ENCODE measurements around the gene FOXN1.
A peak's percentile ranks its signal among the peaks of the same experiment; 100 is the strongest.

The FOXN1 gene

GRCh38 chr17:28476076-28476865 lies 29.9 kb upstream of the FOXN1 start:
- no peak overlapping the region for H3K4me3 ChIP-seq
- no peak overlapping the region for H3K27ac ChIP-seq

GRCh38 chr17:28477928-28478327 lies 28.2 kb upstream of the FOXN1 start:
- no peak overlapping the region for H3K27ac ChIP-seq
- no peak overlapping the region for H3K4me3 ChIP-seq

DNA sequence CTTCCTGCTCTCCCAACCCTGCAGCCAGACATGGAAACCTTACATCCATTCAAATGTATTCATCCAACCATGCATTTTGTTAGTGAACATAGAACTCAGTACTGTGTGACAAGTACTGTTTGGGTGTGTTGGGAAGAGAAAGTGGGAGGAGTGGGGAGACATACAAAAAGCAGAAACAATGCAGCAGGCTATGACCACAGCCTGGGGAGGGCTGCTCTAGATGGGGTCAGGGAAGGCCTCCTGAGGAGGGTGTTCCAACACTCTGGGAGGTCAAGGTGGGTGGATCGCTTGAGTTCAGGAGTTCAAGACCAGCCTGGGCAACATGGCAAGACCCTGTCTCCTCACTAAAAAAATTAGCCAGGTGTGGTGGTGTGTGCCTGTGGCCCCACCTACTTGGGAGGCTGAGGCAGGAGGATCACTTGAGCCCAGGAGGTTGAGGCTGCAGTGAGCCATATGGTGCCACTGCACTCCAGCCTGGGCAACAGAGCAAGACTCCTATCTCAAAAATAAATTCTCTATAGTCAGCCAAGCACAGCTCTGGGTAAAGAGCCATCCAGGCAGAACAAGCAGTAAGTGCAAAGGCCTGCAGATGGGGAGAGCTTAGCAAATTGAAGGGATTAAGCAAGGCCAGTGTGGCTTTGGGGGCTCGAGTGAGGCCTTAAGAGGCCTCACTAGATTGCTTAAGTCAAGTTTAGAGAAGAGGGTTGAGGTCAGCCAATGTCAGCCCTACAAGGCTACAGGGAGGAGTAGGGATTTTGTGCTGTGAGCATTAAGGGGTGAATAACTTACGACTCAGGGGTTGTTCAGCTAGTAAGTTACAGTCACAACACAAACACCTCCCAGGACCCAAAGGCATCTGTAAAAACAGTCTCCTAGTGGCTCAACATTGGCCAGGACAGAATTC lies 27.2 kb upstream of the FOXN1 start:
- no peak overlapping the region for H3K4me3 ChIP-seq
- H3K27ac ChIP-seq: no peak overlapping the region

DNA sequence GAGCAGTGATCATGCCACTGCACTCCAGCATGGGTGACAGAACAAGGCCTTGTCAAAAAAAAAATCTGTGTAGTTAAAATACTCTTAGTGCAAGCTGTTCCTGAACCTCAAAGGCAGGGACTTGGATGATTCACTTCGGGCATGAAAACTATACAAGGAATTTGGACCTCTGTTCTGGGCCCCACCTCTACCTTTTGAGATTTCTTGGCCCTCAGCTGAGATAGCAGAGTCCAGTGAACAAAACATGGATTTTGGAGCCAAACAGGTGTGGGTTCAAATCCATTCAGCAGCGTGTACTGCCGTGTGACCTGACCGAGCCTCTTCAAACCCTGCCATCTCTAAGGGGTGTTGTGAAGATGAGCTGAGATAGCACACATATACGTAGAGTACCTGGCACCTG lies 25.9 kb upstream of the FOXN1 start:
- no peak overlapping the region for H3K27ac ChIP-seq
- no peak overlapping the region for H3K4me3 ChIP-seq

DNA sequence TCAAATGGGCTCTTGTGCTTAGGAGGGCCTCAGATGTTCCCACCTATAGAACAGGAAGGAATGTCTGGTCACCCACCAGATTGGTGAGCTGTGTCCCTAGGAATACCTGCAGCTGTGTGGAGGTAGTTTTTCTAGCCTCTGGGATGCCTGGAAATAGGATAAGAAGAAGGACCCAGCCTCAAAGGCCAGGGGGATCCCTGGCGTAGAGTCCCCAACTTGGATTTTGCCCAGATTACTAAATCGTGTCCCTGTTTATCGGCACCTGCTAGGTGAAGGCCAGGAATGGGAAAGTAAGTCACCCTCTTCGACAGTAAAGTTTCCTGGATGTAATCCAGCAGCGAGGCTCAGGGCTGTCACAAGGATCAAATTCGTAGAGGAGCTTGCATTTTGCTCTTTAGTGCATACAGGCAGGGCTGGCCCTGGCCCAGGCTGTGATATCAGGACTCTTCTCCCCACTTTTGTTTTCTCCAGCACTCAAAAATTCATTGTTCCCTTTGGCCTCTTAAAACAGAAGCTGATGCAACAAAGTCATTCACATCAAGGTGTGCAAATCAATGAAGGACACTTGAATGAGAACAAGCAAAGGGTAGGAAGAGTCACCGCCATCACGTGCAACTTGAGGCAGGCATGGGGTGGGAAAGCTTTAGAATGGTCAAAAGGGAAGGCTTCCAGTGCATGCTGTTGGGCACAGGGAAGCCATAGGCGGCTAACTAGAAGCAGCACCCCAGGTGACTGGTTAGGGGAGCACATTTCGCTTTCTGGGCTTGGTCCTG lies 25.2 kb upstream of the FOXN1 start:
- Histone ChIP-seq H3K4me3 (no peak overlapping the region), H3K27ac (no peak overlapping the region)

- H3K27ac ChIP-seq: no peak overlapping the region
These were observed 23.5 kb upstream of the FOXN1 start for GRCh38 chr17:28482551-28483199.

DNA sequence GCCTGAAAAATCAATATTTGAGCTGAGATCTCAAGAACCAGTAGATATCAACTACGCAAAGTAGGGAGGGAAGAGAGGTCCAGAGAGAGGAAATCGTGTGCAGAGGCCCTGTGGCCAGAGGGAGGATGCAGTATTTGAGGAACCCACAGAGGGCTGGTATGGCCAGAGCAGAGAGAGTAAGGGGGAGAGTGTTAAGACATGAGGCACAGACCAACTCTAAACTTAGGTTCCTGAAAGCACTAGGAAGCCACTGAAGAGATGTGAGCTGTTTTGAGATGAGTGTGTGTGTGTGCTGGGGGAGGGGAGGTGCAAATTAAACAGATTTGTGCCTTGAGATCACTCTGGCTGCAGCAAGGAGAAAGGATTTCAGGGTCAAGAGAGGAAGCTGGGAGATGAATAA lies 21.9 kb upstream of the FOXN1 start:
- Histone ChIP-seq H3K27ac (no peak overlapping the region), H3K4me3 (no peak overlapping the region)

More at GRCh38 chr17:28482551-28483199, 23.5 kb upstream of the FOXN1 start:
- no peak overlapping the region for H3K4me3 ChIP-seq

- H3K4me3 ChIP-seq: no peak overlapping the region
- no peak overlapping the region for H3K27ac ChIP-seq
These were observed 21.1 kb upstream of the FOXN1 start for GRCh38 chr17:28485049-28485448.

DNA sequence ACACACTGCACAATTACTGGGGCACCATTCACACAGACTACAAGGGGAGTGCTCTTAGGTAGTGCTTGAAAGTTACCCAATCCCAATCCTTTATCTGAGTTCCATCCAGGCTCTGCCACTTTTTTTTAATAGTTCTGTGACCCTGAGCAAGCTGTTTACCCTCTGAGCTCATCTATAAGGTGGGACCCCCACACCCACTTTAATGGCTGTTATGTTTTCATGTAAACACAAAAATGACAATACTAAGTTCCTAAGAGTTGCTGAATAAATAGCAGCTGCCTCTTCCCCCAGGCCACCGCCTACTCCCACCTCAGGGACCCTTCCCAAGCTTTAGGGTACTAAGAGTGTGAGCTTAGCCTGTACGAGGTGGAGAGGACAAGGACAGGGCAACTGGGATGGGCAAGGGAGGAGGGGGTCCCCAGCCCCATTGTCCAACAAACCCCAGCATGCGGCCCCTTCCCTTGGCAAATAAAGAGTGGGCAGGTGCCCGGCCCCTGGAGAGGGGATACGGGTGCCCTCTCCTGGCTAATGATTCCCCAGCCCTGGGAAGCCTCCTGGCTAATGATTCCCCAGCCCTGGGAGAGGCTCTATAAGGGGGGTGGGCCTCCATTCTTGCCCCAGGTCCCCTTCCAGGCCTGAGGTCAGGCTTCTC lies 18.1 kb upstream of the FOXN1 start:
- no peak overlapping the region for H3K27ac ChIP-seq
- H3K4me3 ChIP-seq: no peak overlapping the region

DNA sequence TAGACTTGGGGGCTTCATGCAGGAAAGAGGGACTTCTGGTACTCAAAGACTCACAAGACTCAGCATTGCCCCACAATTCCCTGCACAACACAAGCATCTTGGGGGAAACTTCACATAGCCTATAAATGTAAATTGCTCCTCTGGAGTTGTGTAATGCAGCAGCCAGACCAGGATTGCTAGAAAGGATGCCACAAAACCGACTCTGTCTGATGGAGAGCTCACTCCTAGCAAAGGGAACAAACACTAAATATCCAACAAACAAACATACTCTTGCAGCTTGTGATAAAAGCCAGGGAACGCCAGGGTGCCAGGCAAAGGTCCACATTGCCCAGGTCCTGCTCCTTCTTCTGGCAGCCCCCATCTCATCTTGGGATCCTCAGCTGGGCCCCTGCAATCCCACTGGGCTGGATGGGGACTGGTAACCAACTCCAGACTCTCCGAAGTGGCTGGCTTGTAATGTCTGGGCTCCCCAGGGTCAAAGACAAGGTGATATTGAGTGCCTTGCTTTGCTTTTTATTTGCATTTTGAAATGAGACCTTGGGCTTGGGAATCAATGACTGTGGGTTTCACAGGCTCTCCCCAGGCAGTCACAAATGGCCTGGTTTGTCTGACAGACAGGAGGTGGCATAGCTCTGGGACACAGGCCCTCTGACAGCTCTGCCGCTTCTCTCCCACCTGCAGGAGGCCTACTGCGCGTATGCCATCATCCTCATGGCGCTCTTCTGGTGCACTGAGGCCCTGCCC lies 17.4 kb upstream of the FOXN1 start:
- Histone ChIP-seq H3K4me3 (no peak overlapping the region), H3K27ac (no peak overlapping the region)

DNA sequence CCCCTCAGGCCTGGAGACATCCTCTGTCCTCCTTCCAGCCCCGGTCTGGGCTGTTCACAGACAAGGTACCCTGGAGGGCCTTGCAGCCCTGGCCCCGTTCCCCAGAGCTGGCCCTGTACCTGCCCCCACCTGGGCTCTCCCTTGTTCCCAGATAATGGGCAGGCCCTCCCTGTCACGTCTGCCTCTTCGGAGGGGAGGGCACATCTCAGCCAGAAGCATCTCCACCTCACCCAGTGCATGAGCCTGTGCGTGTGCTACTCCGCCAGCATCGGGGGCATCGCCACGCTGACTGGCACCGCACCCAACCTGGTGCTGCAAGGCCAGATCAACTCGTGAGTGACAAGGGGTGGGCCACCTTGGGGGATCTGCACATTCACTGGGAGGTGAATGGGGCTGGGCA lies 14.9 kb upstream of the FOXN1 start:
- no peak overlapping the region for H3K27ac ChIP-seq
- H3K4me3 ChIP-seq: no peak overlapping the region

- Histone ChIP-seq H3K27ac (peak overlapping the region in 2 of 21 experiments; percentile 22 to 61), H3K4me3 (no peak overlapping the region)
These were observed 14.3 kb upstream of the FOXN1 start for GRCh38 chr17:28491860-28492259.

GRCh38 chr17:28492352-28493310 lies 13.5 kb upstream of the FOXN1 start:
- H3K27ac ChIP-seq: peak overlapping the region in 2 of 21 experiments; percentile 22 to 61
- no peak overlapping the region for H3K4me3 ChIP-seq

DNA sequence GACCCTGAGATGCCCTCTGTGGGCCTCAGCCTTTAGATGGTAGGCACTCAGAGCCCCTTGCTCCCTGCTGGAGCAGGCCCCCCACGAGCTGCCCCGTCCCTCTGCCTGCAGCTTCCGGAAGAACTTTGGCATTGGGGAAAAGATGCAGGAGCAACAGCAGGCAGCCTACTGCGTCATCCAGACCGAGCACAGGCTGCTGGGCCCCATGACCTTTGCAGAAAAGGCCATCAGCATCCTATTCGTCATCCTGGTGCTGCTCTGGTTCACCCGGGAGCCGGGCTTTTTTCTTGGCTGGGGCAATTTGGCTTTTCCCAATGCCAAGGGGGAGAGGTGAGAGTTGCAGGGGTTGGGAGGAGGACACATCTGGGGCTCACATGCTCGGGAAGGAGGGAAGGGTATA lies 12.7 kb upstream of the FOXN1 start:
- Histone ChIP-seq H3K27ac (no peak overlapping the region), H3K4me3 (no peak overlapping the region)

GRCh38 chr17:28494445-28495188 lies 11.5 kb upstream of the FOXN1 start:
- H3K27ac ChIP-seq: no peak overlapping the region

DNA sequence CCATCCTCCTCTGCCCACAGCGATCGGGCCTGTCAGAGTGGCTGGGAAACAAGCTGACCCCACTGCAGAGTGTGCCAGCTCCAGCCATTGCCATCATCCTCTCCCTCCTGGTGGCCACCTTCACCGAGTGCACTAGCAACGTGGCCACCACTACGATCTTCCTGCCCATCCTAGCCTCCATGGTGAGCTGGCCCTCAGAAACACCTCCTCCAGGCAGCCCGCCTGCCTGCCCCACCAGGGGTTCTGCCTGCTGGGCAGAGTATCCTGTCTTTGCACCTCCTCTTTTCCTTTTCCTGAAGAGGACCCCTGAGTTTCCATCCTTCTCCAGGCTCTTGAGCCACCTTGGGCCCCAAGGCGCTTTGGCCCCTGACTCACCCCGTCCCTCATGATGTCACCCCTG lies 10.5 kb upstream of the FOXN1 start:
- Histone ChIP-seq H3K4me3 (no peak overlapping the region), H3K27ac (no peak overlapping the region)

More at GRCh38 chr17:28494445-28495188, 11.5 kb upstream of the FOXN1 start:
- no peak overlapping the region for H3K4me3 ChIP-seq

DNA sequence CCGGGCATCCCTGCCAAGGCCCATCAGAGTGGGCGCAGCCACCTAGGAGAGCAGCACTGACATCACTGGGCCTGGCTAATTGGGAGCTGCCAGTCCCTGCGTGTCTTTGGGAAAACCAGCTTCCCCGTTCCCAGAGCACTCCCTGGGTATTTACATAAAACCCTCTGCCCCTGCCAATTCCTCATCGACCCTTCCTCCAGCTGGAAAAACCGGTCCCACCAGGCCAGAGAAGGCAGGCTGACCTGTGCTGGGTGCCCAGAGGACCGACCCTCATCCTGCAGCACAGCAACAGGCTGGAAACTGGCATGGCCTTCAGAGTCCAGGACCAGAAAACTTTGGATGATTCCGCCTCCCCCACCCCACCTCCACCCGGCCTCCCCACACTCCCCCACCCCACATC lies 8.2 kb upstream of the FOXN1 start:
- Histone ChIP-seq H3K27ac (peak overlapping the region in 6 of 21 experiments; percentile 29 to 77 (median 56)), H3K4me3 (no peak overlapping the region)

Data from skin epidermis (tissue), 12 donors.